PC-9 (cell line): Measurements from ENCODE around the gene UBE2B. TPM values are rescaled to one million over a fixed set of nuclear protein-coding genes. Genes with fewer than 3 reads are reported as not detected.

Experiments used
- BruUV-seq: library from RNA; stranded (reverse); fragments of 400-500 nt; replicated peaks from 2 replicates; lab custom pipeline; 2021; lab: Mats Ljungman, UMichigan
- CTCF ChIA-PET: fragments of 300-600 bp; sonication (Branson Sonifier 250); formaldehyde crosslinking; loops from one replicate; lab custom pipeline; 2022; ENCODE audit warnings: antibody characterized with exemption; lab: Charles Lee
- POLR2A ChIA-PET: fragments of 300-600 bp; sonication (Branson Sonifier 250); formaldehyde crosslinking; loops from one replicate; lab custom pipeline; 2022; ENCODE audit warnings: antibody characterized with exemption; ENCODE audit not compliant: unreplicated experiment; lab: Charles Lee
- DNase-seq, 2 experiments: peaks; one replicate each; pipeline versions ENCODE4 v3.0.0 to v3.0.0-alpha.2; 2015 to 2022; ENCODE audit warnings: mixed read lengths in 1 of 2
- H2AFZ ChIP-seq: fragments of 200-600 bp; sonication (generic); 2 replicates; pipeline ENCODE4 v1.8.1; 2017; ENCODE audit warnings: antibody characterized with exemption
- H3F3A ChIP-seq: fragments of 200-600 bp; sonication (generic); 2 replicates; pipeline ENCODE4 v1.8.1; 2017; ENCODE audit warnings: antibody characterized with exemption, mild to moderate bottlenecking, low read depth; ENCODE audit not compliant: insufficient read depth
- H3K27ac ChIP-seq: fragments of 200-600 bp; sonication (generic); 2 replicates; pipeline ENCODE4 v1.6.1; 2016; ENCODE audit warnings: mixed run types
- H3K27me3 ChIP-seq: fragments of 200-600 bp; sonication (generic); 2 replicates; pipeline ENCODE4 v1.6.1; 2016; ENCODE audit warnings: low read depth, mixed run types; ENCODE audit not compliant: insufficient read depth
- H3K36me3 ChIP-seq: fragments of 200-600 bp; sonication (generic); 2 replicates; pipeline ENCODE4 v1.6.1; 2016; ENCODE audit warnings: low read depth, mixed run types
- H3K4me1 ChIP-seq: fragments of 200-600 bp; sonication (generic); replicated peaks from 2 replicates; pipeline ENCODE4 v1.6.1; 2016; ENCODE audit warnings: mixed run types; ENCODE audit not compliant: insufficient read depth
- H3K4me2 ChIP-seq: fragments of 200-600 bp; sonication (generic); 2 replicates; pipeline ENCODE4 v1.6.1; 2017; ENCODE audit warnings: mixed run types
- H3K4me3 ChIP-seq: fragments of 200-600 bp; sonication (generic); 2 replicates; pipeline ENCODE4 v1.6.1; 2016; ENCODE audit warnings: mixed run types
- H3K79me2 ChIP-seq: fragments of 200-600 bp; sonication (generic); 2 replicates; pipeline ENCODE4 v1.6.1; 2017; ENCODE audit warnings: low read depth, mixed run types
- H3K9me2 ChIP-seq: fragments of 200-600 bp; sonication (generic); 2 replicates; pipeline ENCODE4 v1.8.1; 2017; ENCODE audit warnings: mild to moderate bottlenecking; ENCODE audit not compliant: insufficient read depth
- H3K9me3 ChIP-seq: fragments of 200-600 bp; sonication (generic); 2 replicates; pipeline ENCODE4 v1.8.1; 2016; ENCODE audit warnings: low read depth; ENCODE audit not compliant: insufficient read depth
- H4K20me1 ChIP-seq: fragments of 200-600 bp; sonication (generic); 2 replicates; pipeline ENCODE4 v1.8.1; 2017; ENCODE audit not compliant: insufficient read depth
- CTCF ChIP-seq: fragments of 200-600 bp; sonication (generic); conservative IDR thresholded peaks from 2 replicates; pipeline ENCODE4 v1.6.1; 2017; ENCODE audit warnings: mixed run types, antibody characterized with exemption, mild to moderate bottlenecking, moderate library complexity
- EZH2 ChIP-seq: fragments of 200-600 bp; sonication (generic); IDR thresholded peaks from 2 replicates; pipeline ENCODE4 v1.8.0; 2017; ENCODE audit warnings: antibody characterized with exemption, low read depth
- intact Hi-C: fragments of 100-400 bp; cut with micrococcal nuclease; formaldehyde crosslinking; loops from one replicate; pipeline ENCODE4 v1.10.0; 2022; ENCODE audit not compliant: unreplicated experiment
- total RNA-seq: library from RNA; stranded (reverse); gene quantifications from 2 replicates; pipeline ENCODE4 v1.2.3, GENCODE V29; 2021

UBE2B gene
- total RNA-seq, 1 experiment from 2014 or later = 85.5 TPM

- Histone ChIP-seq H3K4me1 (no peaks in the 10 kb centered on the region), H3K4me3 (no peak overlapping the region), H3K9me3 (no peaks in the 10 kb centered on the region), H3F3A (peaks cover 8% of the 10 kb centered on the region; the same call in 1 of the 2 replicates), H3K36me3 (no peaks in the 10 kb centered on the region), H3K79me2 (no peaks in the 10 kb centered on the region), H2AFZ (no peak overlapping the region), H3K27me3 (no peaks in the 10 kb centered on the region), H3K9me2 (no peaks in the 10 kb centered on the region), H3K4me2 (no peak overlapping the region), H3K27ac (no peak overlapping the region), H4K20me1 (no peaks in the 10 kb centered on the region)
- ChIA-PET CTCF (no interaction called here), POLR2A (no interaction called here)
- no peak for DNase-seq
- no TSS peak for BruUV-seq
- TF ChIP-seq EZH2 = no peak
- no peak for TF ChIP-seq CTCF
- intact Hi-C loops = no loop called here
Observed at GRCh38 chr5:134423376-134423775, 52.0 kb downstream of the UBE2B start.

GRCh38 chr5:134426361-134426760 is 55.0 kb downstream of the UBE2B start:
- no peak overlapping the region for H3K4me2 ChIP-seq
- no peaks in the 10 kb centered on the region for H3K4me1 ChIP-seq
- H4K20me1 ChIP-seq = no peaks in the 10 kb centered on the region
- ChIA-PET CTCF (interaction anchor here (0.6 kb wide), 1 partner anchor 19 kb away, joined by 7 read pairs; no protein-coding TSS in a partner anchor), POLR2A (no interaction called here)
- no peaks in the 10 kb centered on the region for H3K27me3 ChIP-seq
- peaks cover 8% of the 10 kb centered on the region; the same call in 1 of the 2 replicates for H3F3A ChIP-seq
- no peak overlapping the region for H3K27ac ChIP-seq
- intact Hi-C loops = no loop called here
- no TSS peak for BruUV-seq
- H3K9me2 ChIP-seq = no peaks in the 10 kb centered on the region
- DNase-seq = no peak
- H3K4me3 ChIP-seq = no peak overlapping the region
- no peak overlapping the region for H2AFZ ChIP-seq
- no peaks in the 10 kb centered on the region for H3K79me2 ChIP-seq
- no peaks in the 10 kb centered on the region for H3K9me3 ChIP-seq
- TF ChIP-seq EZH2 (no peak), CTCF (no peak)
- no peaks in the 10 kb centered on the region for H3K36me3 ChIP-seq

GRCh38 chr5:134427540-134428041 is 56.2 kb downstream of the UBE2B start:
- Histone ChIP-seq H3F3A (peaks cover 8% of the 10 kb centered on the region; the same call in 1 of the 2 replicates), H3K27ac (no peak overlapping the region), H3K4me3 (no peak overlapping the region), H3K79me2 (no peaks in the 10 kb centered on the region), H2AFZ (0 out of 2 replicates have a peak overlapping the region, but pooled peaks have one; percentile 39), H4K20me1 (no peaks in the 10 kb centered on the region), H3K4me1 (no peaks in the 10 kb centered on the region), H3K9me2 (no peaks in the 10 kb centered on the region), H3K4me2 (no peak overlapping the region), H3K27me3 (no peaks in the 10 kb centered on the region), H3K36me3 (no peaks in the 10 kb centered on the region), H3K9me3 (no peaks in the 10 kb centered on the region)
- no peak for DNase-seq
- intact Hi-C loops = no loop called here
- ChIA-PET CTCF (interaction anchor here (1.8 kb wide), 1 partner anchor 160 kb away, joined by 7 read pairs; no protein-coding TSS in a partner anchor), POLR2A (no interaction called here)
- no peak for TF ChIP-seq CTCF
- no TSS peak for BruUV-seq
